ENCODE measurements around the gene PTPRZ1.

PTPRZ1 gene

GRCh38 chr7:121901026-121901425, 28.1 kb downstream of the PTPRZ1 start:
- DNase-seq = no peak

DNA sequence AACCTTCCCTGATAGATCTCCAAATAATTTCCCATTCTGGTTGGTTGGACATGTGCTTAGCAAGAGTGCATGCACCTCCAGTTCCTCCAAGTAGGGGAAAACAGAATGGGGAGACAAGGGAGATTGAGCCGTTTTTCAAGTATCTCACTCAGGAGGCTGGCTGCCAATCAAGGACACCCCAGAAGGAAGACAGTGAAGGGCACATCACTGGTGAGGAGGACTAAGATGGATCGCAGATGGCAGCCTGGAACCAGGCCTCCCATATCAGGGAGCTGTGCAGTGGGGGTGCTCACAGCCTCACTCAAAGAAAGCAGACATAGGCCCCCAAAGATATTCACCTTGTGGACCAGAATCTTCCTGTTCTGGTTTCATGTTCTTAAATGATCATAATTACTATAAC, 31.2 kb downstream of the PTPRZ1 start:
- no peak for DNase-seq

- DNase-seq = no peak
Observed at GRCh38 chr7:121908042-121908441, 35.1 kb downstream of the PTPRZ1 start.

- DNase-seq = no peak
Observed at GRCh38 chr7:121909716-121910345, 36.9 kb downstream of the PTPRZ1 start.

- no peak for DNase-seq
Observed at GRCh38 chr7:121913947-121914675, 41.1 kb downstream of the PTPRZ1 start.

- no peak for DNase-seq
Observed at GRCh38 chr7:121914676-121915279, 41.8 kb downstream of the PTPRZ1 start.

- DNase-seq = peak; percentile 66
Observed at GRCh38 chr7:121916211-121916610, 43.2 kb downstream of the PTPRZ1 start.

DNA sequence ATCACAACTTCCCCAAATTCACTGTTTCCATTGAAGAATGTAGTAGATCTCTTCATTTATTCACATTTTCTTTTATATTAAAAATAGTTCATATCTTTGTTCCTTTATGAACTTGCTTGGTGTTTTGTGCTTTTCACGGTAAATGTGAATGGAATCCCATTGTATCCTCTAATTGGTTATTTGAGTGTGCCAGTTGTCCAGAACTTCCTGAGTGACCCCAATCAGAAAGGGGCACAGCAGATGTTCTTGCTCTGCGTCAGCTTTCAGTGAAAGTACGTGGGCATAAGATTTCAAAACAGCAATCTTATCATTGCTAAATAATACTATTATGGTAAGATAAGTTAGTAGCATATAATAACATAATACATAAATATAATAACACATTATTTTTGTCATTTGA, 47.0 kb downstream of the PTPRZ1 start:
- DNase-seq = no peak

GRCh38 chr7:121924269-121925186, 51.6 kb downstream of the PTPRZ1 start:
- no peak for DNase-seq

GRCh38 chr7:121931149-121931902, 58.4 kb downstream of the PTPRZ1 start:
- DNase-seq = no peak

DNA sequence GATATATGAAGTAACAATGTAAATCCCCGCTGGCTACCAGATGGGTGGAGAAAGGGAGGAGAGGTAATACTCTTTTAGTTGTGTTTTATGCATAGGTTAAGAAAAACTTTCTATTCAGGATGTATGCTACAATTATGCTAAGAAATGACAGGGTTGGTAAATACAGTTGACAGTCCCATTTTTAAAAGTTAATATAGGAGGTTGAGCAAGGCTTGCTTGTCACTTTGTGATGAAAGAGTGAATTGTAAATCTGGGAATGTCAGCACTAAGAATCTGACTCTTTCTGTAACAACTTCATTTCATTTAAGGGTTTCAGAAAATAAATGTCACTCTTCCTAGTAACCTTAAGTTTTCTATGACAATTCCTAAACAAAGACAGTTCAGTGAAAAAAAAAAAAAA, 59.8 kb downstream of the PTPRZ1 start:
- no peak for DNase-seq

- no peak for DNase-seq
Observed at GRCh38 chr7:121936951-121937623, 64.1 kb downstream of the PTPRZ1 start.

DNA sequence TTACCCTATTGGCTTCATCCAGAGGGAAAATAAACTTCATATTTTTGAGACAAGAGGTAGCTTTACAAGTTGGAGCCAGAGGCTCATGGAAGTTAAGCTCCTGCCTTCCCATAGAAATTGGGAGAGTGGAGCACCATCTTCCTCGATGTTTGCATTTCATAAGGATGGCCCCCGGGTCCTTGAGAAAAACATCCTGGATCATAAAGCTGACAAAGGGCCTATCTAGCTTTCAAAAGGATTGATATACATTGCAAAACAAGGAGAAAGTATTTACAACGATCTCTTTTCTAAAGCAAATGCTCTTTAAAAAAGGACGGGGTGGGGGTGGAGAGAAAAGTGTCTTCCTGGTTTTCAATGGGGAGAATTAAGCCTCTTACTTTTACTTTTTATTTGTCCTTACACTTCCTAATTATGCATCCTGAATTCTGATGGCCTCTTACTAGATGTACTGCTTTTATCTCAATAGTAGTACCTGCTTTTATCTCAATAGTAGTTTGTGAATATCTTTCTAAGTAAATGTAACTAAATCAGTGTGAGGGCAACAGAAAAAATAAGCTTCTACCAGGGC, 65.6 kb downstream of the PTPRZ1 start:
- DNase-seq = no peak

GRCh38 chr7:121940918-121941317, 68.0 kb downstream of the PTPRZ1 start:
- DNase-seq = no peak

GRCh38 chr7:121941830-121942229, 68.9 kb downstream of the PTPRZ1 start:
- DNase-seq = no peak

DNA sequence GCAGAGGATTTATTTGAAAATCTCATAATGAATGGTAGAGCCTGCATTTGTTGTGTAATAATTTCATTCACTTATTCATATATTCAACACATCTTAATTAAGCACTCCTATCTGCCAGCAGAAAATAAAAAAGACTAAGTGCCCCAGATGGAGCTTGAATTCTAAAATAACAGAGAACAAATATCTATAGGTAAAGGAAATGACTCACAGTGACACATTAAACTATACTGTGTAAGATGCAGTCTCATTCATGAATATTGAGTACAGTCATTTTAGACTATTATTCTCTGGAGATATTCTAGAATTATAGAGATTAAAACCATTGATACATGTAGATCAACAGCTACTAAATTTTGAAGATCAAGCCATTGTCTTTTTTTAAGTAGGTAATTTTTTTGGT, 72.1 kb downstream of the PTPRZ1 start:
- no peak for DNase-seq

- DNase-seq = no peak
Observed at GRCh38 chr7:121945480-121946236, 72.7 kb downstream of the PTPRZ1 start.

DNA sequence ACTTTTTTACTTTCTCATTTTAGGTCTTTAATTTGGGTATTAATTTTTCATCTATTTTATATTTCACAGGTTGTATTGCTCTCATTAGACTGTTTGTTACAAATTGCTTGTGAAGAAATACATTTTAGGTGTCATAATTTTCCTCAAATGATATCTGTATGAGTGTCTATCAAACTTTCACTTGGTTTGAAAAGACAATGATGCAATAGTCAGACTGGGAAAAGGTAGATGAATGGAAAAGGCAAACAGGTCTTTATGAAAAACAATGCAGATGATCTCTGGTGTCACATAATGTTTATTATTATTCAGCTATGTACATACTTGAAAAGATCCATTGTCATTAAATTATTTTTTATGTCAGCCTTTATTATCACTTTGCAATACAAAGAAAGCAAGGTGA, 80.2 kb downstream of the PTPRZ1 start:
- DNase-seq = no peak

DNA sequence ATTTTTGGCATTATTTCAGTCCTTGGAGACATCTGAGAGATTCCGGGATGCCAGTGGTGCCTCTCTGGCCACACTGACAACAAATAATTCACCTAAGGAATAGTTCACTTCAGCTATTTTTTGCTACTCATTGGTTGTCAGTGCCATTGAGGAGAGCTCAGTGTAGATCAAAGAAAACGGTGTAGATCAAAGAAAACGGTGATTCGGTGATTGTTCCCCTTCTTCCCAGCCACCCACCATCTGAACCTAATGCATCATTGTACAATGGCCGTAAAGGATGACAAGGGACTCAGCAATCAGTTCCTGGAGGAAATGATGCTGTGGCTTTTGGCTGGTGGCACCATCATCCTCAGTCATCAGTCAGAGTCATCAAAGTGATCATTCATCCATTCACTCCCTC, 80.6 kb downstream of the PTPRZ1 start:
- DNase-seq = no peak

DNA sequence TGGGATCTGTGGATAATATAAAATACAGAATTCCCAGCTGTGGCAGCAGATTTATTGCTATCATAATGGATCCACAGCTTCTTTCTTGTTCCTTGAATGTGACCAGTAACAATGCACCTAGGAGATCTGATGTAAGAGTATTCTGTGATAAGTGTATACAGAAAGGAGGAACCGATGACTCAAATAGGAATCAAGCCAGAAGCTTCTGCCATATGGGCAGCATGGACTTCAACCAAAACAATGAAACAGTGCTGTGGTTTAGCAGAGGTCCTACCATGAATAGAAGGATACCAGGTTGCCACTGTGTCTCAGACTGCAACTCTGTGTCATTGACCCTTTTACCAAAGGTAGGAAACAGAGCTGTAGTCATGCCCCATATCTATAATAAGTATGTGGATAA, 81.8 kb downstream of the PTPRZ1 start:
- peak; percentile 42 for DNase-seq

DNA sequence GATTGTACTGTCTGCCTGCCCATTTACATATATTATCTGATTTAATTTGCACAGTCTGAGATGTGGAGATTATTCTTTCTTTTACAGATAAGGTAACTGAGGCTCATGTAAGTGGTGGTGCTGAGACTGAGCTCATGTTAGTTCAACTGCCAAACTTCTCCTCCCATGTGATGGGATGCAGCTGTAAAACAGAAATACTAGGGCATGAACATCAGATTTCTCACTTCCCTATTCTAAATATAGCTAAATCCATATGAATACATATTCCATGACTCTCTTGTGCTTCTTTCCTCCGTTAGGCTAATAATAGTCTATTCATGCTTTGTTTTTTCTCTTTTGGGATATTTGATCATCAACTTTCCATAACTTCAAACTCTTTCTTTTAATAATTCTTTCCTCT, 84.7 kb downstream of the PTPRZ1 start:
- DNase-seq = no peak

All from NCI-H446 treated with DMSO at 0.1 percent for 48 hours (cell line).